Activated CD8-positive, alpha-beta T cell treated with anti-CD3 and anti-CD28 coated beads for 36 hours (primary cell): ENCODE measurements around the gene ZNF77. TPM values are rescaled to one million over a fixed set of nuclear protein-coding genes. Genes with fewer than 3 reads are reported as not detected.
A peak's percentile ranks its signal among the peaks of the same experiment; 100 is the strongest.
"Not testable (repeated sequence)": the region's sequence is repeated elsewhere in the genome, so short reads cannot be mapped to it uniquely, and the experiment has no call there.

Experiments
- ATAC-seq: fragments of 200-7000 bp; cut with Tn5 transposase; one replicate; pipeline ENCODE4 v1.10.0; 2021; ENCODE audit warnings: mild to moderate bottlenecking, moderate library complexity
- CTCF ChIA-PET: fragments of 350-600 bp; sonication (Branson Sonifier 250); formaldehyde crosslinking; loops from one replicate; lab custom pipeline; 2021; ENCODE audit warnings: antibody characterized with exemption; lab: Charles Lee
- POLR2A ChIA-PET: fragments of 350-600 bp; sonication (Branson Sonifier 250); formaldehyde crosslinking; loops from one replicate; lab custom pipeline; 2021; ENCODE audit warnings: antibody characterized with exemption; lab: Charles Lee
- DNase-seq: peaks from one replicate; pipeline ENCODE4 v3.0.0-alpha.2; 2020
- H3K27ac Mint-ChIP-seq: one replicate; pipeline ENCODE4 v1.8.0; 2021; ENCODE audit warnings: mild to moderate bottlenecking, mixed read lengths
- H3K27me3 Mint-ChIP-seq: one replicate; pipeline ENCODE4 v1.8.0; 2021; ENCODE audit warnings: mixed read lengths
- H3K36me3 Mint-ChIP-seq: one replicate; pipeline ENCODE4 v1.8.0; 2021; ENCODE audit warnings: low read depth, mixed read lengths
- H3K4me1 Mint-ChIP-seq: one replicate; pipeline ENCODE4 v1.8.0; 2021; ENCODE audit warnings: low read depth, mixed read lengths
- H3K4me3 Mint-ChIP-seq: one replicate; pipeline ENCODE4 v1.8.0; 2021; ENCODE audit warnings: mild to moderate bottlenecking, moderate library complexity, mixed read lengths
- H3K9me3 Mint-ChIP-seq: one replicate; pipeline ENCODE4 v1.8.0; 2021; ENCODE audit warnings: mixed read lengths
- intact Hi-C: fragments of 100-400 bp; cut with micrococcal nuclease; formaldehyde crosslinking; loops from one replicate; pipeline ENCODE4 v1.10.0; 2022
- total RNA-seq, 2 experiments: library from RNA; stranded (reverse); gene quantifications; one replicate each; pipeline ENCODE4 v1.2.3, GENCODE V29; 2021
- TF ChIP-seq, protein P1 (sequence below): fragments of 200-600 bp; IDR thresholded peaks from one replicate; pipeline ENCODE4 v1.8.0; 2022; ENCODE audit warnings: antibody characterized with exemption, mild to moderate bottlenecking

The ZNF77 gene
- total RNA-seq: 1 to 10 TPM; 2.6 to 2.8 TPM

DNA sequence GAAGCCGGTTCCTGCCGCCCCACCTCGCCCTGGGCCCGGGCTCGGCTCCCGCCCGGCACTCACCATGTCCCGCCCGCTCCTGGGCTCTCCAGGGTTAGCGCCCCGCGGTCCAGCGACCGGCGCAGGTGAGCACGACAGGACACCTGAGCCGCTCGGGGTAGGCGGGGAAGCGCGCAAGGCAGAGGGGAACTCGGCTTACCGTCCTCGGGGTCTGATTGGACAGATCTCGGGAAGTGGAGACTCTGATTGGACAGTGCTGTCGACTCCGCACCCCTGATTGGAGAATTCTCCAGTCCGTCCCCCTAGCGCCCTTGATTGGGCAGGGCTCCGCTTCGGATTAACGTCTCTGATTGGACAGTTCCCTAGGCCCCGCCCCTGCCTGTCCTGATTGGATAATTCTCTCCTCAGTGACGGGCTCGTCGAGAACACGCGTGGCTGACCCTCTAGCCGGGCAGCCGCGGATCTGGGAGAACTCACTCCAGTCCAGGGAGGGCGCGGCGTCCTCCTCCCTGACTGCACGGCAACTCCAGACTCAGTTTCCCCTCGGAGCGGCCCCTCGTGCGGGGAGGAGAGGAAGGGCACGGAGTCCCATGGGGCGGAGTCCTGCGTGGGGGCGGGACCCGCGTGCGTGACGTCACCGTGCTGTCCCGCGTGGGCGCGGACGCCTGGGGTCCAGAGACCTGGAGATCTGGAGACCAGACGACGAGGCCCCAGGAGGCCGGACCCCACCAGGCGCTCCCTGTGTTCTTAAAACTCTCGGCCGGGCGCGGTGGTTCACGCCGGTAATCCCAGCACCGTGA is at the start of gene ZNF77:
TSS of gene ZNF77 (minus strand) at position 197 of the 800 bp plus-strand sequence. CDS start at position 66, 131 bp downstream.
- Mint-ChIP-seq H3K4me3 (peak within 1 kb of the TSS; percentile 89), H3K9me3 (no peaks in the 10 kb centered on the region), H3K36me3 (peaks cover 18% of the 10 kb centered on the region), H3K27ac (peak within 1 kb of the TSS; percentile 99), H3K4me1 (peaks cover 29% of the 10 kb centered on the region), H3K27me3 (no peaks in the 10 kb centered on the region)
- DNase-seq (peak; percentile 100), ATAC-seq (peak; percentile 99)
- TF ChIP-seq, protein P1, sequence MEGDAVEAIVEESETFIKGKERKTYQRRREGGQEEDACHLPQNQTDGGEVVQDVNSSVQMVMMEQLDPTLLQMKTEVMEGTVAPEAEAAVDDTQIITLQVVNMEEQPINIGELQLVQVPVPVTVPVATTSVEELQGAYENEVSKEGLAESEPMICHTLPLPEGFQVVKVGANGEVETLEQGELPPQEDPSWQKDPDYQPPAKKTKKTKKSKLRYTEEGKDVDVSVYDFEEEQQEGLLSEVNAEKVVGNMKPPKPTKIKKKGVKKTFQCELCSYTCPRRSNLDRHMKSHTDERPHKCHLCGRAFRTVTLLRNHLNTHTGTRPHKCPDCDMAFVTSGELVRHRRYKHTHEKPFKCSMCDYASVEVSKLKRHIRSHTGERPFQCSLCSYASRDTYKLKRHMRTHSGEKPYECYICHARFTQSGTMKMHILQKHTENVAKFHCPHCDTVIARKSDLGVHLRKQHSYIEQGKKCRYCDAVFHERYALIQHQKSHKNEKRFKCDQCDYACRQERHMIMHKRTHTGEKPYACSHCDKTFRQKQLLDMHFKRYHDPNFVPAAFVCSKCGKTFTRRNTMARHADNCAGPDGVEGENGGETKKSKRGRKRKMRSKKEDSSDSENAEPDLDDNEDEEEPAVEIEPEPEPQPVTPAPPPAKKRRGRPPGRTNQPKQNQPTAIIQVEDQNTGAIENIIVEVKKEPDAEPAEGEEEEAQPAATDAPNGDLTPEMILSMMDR: no peak
- ChIA-PET POLR2A (no interaction called here), CTCF (interaction anchor here (1.2 kb wide), 1 partner anchor 57 kb away, joined by 3 read pairs; no protein-coding TSS in a partner anchor)
- intact Hi-C loops: no loop called here

DNA sequence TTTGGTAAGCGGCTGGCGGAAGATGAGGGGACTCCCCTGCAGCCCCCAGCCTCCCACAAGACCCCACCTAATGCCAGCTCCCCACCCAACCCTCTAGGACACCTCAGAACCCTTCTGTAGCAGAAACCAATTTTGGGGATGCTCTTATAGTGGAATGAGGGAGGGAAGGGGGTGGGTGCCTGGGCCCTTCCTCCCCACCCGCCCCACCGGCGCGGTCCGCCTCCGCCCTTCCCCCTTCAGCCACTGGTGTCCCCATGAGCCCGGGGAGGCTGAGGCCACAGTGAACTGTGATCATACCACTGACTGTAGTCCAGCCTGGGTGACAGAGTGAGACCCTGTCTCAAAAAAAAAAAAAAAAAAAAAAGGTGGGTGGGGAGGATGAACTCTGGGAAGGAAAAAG is 48.8 kb upstream of the ZNF77 start:
- no peak overlapping the region for H3K4me3 Mint-ChIP-seq
- POLR2A ChIA-PET: no interaction called here
- H3K9me3 Mint-ChIP-seq: no peaks in the 10 kb centered on the region
- no peak overlapping the region for H3K27ac Mint-ChIP-seq
- CTCF ChIA-PET: no interaction called here
- ATAC-seq: no peak
- H3K4me1 Mint-ChIP-seq: no peaks in the 10 kb centered on the region
- TF ChIP-seq, protein P1: no peak
- intact Hi-C loops: no loop called here
- no peaks in the 10 kb centered on the region for H3K36me3 Mint-ChIP-seq
- H3K27me3 Mint-ChIP-seq: no peaks in the 10 kb centered on the region
- DNase-seq: no peak

DNA sequence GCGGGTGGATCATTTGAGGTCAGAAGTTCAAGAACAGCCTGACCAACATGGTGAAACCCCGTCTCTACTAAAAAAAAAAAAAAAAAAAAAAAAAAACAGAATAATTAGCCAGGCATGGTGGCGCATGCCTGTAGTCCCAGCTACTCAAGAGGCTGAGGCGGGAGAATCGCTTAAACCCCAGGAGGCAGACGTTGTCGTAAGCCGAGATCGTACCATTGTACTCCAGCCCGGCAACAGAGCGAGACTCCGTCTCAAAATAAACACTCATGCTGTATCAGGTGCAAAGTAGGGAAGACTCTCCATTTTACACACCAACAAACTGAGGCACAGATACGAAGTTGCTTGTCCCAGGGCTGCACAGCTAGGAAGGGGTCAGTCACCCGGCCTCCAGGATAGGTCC is 48.2 kb upstream of the ZNF77 start:
- Mint-ChIP-seq H3K4me3 (no peak overlapping the region), H3K27me3 (no peaks in the 10 kb centered on the region), H3K4me1 (no peaks in the 10 kb centered on the region), H3K27ac (no peak overlapping the region), H3K36me3 (no peaks in the 10 kb centered on the region), H3K9me3 (no peaks in the 10 kb centered on the region)
- intact Hi-C loops: no loop called here
- POLR2A ChIA-PET: no interaction called here
- no peak for DNase-seq
- ATAC-seq: no peak
- TF ChIP-seq, protein P1: no peak
- CTCF ChIA-PET: interaction anchor here (1.0 kb wide), 1 partner anchor 133 kb away, joined by 3 read pairs; no protein-coding TSS in a partner anchor

DNA sequence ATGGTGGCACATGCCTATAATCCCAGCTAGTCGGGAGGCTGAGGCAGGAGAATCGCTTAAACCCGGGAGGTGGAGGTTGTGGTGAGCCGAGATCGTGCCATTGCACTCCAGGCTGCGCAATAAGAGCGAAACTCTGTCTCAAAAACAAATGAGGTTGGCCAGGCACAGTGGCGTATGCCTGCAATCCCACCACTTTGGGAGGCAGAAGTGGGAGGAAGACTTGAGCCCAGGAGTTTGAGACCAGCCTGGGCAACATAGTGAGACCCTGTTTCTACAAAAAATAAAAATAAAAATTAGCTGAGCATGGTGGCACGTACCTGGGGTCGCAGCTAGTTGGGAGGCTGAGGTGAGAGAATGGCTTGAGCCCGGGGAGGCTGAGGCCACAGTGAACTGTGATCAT is 47.6 kb upstream of the ZNF77 start:
- H3K27ac Mint-ChIP-seq, POLR2A ChIA-PET, intact Hi-C loops, H3K4me3 Mint-ChIP-seq, H3K27me3 Mint-ChIP-seq, H3K36me3 Mint-ChIP-seq, ATAC-seq, H3K4me1 Mint-ChIP-seq, DNase-seq, H3K9me3 Mint-ChIP-seq: not testable (repeated sequence)
- CTCF ChIA-PET: interaction anchor here (1.0 kb wide), 1 partner anchor 134 kb away, joined by 3 read pairs; no protein-coding TSS in a partner anchor

DNA sequence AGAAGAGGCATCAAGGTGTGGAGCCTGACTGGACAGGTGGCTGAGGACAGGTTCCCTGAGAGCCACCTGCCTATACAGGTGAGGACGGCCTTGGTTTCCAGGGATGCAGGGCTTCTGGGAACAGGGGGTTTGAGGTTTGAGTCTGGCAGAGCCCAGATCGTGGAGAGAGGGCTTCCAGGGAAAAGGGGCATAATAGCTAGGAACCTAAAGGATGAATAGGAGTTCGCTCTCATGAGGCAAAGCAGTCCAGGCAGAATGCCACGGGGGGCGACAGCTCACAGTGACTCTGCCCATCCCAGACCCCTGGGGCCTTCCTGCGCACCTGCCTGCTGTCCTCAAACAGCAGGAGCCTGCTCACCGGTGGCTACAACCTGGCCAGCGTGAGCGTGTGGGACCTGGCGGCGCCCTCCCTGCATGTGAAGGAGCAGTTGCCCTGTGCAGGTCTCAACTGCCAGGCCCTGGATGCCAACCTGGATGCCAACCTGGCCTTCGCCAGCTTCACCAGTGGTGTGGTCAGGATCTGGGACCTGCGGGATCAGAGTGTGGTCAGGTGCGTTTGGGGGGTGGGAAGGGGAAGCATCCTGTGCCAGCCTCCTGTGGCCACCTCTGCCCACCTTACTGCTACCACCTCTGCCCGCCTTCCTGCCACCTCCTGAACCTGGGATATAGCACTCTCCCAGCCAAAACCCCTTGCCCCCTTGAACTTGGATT is 44.6 kb upstream of the ZNF77 start:
- Mint-ChIP-seq H3K4me1 (no peaks in the 10 kb centered on the region), H3K4me3 (no peak overlapping the region), H3K27ac (no peak overlapping the region), H3K27me3 (peaks cover 6% of the 10 kb centered on the region), H3K9me3 (no peaks in the 10 kb centered on the region), H3K36me3 (no peaks in the 10 kb centered on the region)
- DNase-seq: no peak
- ChIA-PET CTCF (no interaction called here), POLR2A (no interaction called here)
- TF ChIP-seq, protein P1: no peak
- intact Hi-C loops: no loop called here
- ATAC-seq: no peak
